Left forelimb (tissue), 1 donor: ENCODE measurements around the gene STXBP6.
"Not testable (repeated sequence)": the region's sequence is repeated elsewhere in the genome, so short reads cannot be mapped to it uniquely, and the experiment has no call there.

Source experiments
- DNase-seq: peaks from one replicate; pipeline ENCODE4 v3.0.0-alpha.2; 2018; ENCODE audit warnings: low spot score

STXBP6 gene

DNA sequence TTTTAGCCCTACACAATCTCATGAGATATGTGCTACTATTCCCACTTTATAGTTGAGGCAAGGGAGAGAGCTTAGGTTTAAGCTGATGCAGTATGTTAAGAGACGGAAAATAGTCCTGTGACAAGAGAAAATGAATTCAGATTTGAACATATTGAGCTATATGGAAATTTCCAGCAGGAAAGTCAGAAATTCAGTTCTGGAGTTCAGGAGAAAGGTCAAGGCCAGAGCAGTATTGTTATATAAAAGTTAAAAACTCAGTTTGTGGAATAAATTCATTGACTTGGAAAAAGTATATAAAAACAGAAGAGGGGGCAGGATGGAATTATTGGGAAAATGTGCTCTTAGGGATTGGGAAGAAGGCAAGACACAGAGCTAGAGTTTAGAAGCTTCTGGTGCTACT lies 248.9 kb downstream of the STXBP6 start:
- DNase-seq = no peak

DNA sequence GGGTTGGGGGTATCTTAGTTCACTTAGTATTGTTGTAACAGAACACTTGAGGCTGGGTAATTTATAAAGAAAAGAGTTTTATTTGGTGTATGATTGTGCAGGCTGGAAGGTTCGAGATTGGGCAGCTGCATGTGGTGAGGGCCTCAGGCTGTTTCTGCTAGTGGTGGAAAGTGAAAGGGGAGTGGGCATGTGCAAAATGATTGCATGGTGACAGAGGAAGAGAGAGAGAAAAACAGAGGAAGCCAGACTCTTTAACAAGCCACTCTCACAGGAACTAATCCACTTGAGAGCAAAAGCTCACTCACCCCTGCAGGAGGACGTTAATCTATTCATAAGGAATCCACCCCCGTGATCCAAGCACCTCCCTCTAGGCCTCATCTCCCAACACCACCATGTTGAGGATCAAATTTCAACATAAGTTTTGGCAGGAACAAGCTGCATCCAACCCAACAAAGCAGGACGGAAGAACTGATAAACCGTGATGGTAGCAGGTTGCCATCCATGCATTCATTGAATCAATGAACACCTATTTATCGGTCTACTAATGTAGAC lies 251.0 kb downstream of the STXBP6 start:
- DNase-seq = no peak

DNA sequence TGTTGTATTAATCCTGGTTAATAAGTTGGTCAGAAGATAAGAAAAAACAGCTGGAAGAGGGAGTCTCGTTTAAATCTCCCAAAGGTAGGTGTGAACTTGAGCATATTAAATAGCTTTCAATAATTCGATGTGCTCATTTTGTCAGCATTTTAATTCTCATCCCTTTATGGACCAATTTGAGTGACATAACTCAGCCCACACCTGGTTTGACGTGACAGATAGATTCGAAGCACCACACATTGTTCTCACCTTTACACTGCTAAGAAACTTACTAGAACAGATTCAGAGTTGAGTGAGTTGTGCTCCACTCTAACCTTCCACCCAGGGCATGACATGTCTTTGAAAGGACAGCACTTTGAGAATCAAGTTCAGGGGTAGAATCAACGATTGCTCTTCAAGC lies 254.5 kb downstream of the STXBP6 start:
- no peak for DNase-seq

DNA sequence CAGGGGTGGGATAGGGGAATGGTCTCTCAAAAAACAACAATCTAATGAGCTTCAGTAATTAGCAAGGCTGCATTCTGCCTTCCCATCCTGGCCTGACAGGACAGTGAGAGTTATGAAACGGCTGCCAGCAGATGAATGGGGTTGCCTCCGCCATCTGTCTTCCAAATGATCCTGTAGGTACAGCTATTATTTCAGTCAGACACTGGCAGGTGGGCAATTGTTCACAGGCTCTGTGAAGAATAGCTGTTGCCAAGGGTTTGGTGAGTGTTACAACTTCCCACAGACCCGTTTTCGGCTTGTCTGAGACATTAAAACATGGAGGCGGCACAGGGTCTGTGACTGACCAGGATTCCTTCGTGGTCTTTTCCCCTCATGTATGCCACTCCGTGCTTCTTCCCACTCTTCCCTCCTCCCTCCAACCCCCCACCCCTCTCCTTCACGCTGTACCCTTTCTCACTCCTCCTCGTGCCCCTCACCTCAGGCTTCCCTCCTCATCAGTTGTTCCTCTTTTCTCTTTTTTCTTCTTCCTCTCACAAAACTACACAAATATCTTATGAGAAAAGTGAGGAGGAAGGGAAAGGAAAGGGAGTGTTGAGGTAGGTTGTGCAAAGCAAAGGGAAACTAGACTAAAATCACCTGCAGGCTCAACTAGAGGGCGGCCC lies 255.2 kb downstream of the STXBP6 start:
- no peak for DNase-seq

DNA sequence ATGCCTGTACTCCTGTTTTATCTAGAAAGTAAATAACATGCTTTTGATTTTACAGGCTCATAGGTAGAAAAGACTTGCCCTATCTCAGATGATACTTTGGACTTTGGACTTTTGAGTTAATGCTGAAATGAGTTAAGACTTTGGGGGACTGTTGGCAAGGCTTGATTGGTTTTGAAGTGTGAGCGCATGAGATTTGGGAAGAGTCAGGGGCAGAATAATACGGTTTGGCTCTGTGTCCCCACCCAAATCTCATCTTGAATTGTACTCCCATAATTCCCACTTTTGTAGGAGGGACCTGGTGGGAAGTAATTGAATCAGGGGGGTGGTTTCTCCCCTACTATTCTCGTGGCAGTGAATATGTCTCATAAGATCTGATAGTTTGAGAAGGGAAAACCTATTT lies 259.8 kb downstream of the STXBP6 start:
- DNase-seq = no peak

DNA sequence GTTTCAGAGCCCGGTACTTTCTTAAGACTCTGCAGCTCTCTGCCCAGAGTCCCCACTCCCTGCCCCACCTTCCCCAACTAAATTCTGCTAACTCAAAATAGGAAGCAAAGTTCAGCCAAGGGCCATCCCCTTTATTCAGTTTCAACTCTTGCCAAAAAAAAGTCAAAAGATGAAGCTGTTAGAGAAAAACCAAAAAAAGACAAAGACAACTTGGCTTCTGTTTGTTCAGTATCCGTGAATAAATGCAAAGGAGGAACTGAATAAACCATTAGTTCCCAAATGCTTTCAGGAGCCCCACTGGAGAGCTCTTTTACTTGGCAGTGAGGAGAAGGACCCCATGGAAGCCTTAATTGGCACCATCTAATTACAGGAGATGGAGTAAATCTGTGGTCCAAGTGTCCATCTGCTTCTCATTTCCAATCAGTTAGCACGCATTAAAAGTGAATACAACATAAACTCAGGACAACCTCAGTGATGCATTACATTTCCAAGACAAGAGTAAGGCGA lies 260.5 kb downstream of the STXBP6 start:
- no peak for DNase-seq

DNA sequence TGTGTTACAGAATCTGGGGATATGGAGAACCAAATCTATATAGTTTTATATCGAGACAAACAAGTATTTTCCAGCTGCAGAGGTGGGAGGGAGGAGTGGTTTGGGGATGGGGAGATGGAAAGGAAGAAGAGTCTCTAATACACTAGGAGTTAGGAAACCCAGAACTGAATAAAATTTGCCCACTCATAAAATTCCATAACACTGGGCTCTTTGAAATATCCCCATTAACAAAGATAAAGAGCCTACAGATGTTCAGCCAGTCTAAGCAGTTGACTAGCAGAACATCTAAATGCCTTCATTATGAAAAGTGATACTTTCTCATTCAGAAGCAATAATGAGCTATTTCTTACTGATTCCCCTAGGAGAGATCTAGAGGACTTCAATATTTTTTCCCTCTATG lies 264.2 kb downstream of the STXBP6 start:
- no peak for DNase-seq

DNA sequence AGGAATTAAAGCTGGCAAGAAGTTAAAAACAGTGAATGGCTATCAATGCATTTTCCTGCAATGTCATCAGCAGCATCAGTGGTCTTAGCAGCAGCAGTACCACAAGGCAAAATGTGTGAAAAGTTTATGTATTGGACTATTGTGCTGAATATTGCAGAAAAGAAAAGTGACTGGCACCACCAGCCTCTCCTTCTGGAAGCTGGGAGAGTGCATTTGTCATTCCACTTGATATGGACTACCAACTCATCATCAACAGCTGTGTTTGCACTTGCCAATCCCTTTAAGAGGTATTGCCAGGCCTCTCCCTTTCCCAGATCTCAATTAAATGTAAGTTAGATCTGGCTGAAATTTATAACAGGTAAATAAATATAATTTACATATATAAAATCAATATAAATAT lies 265.0 kb downstream of the STXBP6 start:
- no peak for DNase-seq

DNA sequence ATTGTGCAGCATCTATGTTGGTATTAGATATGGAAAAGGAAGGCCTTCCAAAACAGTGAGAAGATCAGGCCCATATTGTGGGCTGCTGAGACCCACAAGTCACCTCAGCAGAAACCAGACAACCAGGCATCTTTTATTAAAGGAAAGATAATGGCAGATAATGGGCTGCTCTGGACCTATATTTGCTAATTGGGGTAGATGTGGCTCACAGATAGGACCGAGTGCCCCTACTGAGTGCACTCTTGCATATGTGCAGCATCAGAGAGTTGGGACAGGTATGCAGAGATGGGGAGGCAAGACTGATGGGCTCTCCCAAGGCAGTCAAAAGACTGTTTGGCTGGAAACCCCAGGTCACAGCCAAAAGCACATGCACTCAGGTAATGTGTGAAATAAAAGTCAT lies 266.2 kb downstream of the STXBP6 start:
- no peak for DNase-seq

DNA sequence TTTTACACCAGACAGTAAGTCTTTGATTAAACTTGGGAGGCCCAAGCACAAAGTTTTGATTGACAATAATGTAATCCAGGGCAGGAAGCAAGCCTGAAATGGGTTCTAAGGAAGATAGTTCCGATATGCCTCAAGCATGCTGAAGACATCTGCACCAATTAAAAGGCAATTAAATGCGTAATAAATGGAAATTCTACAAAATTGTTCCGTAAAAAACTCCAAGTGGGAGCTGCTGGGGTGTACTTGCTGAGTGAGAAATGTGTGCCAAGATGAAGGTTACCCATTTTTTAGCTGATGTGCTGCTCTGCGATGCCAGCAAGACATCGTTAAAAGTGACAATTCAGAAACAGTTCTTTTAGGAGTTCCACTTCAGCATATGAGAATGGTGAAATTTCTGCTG lies 269.7 kb downstream of the STXBP6 start:
- no peak for DNase-seq

DNA sequence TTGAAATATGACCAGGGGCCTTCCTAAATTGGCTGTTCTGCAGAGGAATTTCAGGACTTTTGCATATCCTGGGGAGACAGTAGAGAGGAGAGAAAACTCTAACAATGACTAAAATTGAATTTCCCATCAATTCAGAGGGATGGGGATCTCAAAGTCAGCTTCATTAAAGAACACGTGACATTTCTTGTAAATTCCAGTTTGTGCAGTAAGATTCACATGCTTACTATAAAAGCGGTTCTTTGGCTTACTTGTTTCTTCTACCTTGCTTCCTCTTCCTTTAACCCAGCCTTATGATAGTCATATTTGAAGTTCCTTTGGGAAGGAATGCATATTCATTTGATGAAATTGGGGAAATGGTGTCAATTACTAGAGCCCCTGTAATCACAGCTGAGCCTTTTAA lies 272.3 kb downstream of the STXBP6 start:
- no peak for DNase-seq

DNA sequence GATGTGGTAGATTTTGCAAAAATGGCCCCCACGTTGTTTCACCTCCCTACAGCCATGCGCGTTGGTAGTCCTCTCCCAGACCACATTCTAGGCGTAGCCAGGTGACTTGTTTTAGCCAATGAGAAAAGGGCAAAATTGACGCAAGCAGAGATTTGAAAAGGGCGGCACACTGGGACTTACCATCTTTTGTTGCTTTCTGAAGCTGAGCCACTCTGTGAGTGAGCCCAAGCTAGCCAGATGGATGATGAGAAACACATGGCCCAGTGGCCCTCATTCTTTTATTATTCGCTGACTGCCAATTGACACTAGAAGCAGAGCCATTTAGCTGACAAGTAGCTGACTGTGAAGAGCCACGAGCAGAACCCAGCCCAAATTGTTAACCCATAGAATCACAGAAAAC lies 274.0 kb downstream of the STXBP6 start:
- DNase-seq = no peak

DNA sequence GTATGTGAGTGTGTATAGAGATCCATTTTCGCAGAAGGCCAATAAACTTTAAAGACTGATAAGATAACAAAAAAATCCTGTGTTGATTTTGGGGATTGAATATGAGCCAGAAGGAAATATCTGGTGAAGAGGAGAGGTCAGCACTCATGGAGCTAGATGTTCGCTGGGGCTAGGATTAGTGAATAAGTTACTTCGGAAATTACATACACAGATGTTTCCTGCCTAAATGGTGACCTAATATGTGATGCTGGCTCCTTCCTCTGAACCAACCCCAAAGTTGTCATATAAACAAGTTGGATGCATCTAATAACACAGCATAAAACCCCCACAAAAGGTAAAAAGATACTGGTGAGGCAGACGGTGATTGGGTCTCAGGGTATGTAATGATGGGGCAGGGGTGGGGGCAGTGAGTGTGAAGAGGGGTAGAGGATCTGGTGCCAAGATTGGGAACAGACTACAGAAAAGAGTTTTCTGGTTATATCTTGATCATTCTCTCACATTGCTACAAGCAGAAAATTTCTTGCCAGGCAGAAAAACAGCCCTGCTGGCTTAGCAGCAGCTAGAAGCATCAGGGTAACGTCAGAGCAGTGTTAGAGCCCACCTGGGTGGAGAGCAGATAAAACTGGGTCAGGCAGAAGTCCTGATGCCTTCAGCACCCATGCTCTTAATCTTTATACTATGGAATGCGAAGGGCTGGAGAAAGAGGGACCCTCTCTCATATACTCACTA lies 275.6 kb downstream of the STXBP6 start:
- DNase-seq = no peak

DNA sequence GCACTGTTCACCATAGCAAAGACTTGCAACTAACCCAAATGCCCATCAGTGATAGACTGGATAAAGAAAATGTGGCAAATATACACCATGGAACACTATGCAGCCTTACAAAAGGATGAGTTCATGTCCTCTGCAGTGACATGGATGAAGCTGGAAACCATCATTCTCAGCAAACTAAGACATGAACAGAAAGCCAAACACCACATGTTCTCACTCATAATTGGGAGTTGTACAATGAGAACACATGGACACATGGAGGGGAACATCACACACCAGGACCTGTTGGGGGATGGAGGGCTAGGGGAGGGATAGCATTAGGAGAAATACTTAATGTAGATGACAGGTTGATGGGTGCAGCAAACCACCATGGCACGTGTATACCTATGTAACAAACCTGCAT lies 276.4 kb downstream of the STXBP6 start:
- DNase-seq = not testable (repeated sequence)

DNA sequence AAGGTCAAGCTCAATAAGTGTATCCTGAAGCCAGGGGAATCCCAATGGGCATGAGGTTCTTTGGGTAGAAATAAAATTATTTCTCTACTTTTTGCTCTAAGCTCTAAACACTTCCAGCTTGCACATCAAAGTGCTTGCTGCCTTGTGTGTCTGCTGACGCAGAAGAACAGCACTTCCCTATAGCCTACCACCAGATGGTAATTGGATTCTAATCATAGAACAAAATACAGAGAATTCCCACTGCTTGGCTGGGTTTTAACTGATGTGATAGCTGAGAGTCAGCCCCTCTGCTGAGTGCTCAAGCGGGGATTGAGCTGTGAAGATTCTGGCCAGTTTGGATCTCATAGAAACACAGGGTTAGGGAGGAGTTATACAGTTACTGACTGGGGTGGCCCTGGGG lies 283.5 kb downstream of the STXBP6 start:
- DNase-seq = no peak

DNA sequence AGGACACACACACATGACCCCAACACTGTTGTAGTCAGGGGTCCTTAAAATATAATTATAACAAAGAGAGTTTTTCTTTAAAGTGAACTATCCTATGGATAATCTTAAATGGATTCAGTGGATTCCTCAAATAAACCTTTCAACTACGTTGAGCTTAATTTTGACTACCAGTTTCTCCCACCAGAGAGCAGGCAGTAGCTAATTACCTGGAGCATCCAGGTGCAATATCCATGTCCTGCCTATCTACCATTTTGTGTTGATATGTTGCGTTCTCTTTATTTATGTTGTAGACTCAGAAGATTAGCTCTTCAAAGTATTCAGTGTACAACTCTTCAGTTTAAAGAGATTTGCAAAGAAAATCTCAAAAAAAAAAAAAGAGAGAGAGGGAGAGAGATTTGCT lies 288.8 kb downstream of the STXBP6 start:
- no peak for DNase-seq
